ENCODE data around the gene EPOP. TPM values are rescaled to one million over a fixed set of nuclear protein-coding genes. Genes with fewer than 3 reads are reported as not detected.

Gene EPOP
- total and polyA plus RNA-seq, 2 of the 13 experiments (the other 11 are each of a cell fraction or from before 2014, with no cell fraction given): 14.7 to 37.8 TPM

DNA sequence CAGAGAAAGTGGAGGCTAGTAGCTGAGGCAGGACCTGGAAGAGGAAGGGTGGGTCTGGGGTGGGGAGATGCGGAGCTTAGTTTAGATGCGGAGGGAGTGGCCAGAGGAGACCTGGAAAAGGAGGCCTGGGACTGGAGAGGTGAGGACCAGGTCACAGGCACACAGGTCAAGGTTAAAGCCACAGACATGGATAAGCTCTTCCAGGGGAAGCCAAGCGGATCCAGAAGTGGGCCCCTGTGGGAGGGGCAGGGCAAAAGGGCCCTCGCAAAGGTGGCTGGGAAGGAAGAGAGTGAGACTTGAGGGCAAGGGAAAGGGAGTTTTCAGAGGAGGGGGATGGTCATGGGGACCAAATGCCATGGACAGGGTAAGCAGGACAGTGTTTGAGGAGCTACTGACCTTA, 16.4 kb upstream of the EPOP start (continued):
- TF ChIP-seq ZNF160 (CRISPR knock-in tag; IDR thresholded peaks at IDR 0.05) (0 out of 2 replicates have a peak, but pooled peaks have one; percentile 36), ZNF138 (CRISPR knock-in tag; IDR thresholded peaks at IDR 0.05; ENCODE audit: low read depth) (no peak), ZNF75D (CRISPR knock-in tag; IDR thresholded peaks at IDR 0.05; ENCODE audit: borderline replicate concordance) (no peak), ONECUT2 (CRISPR knock-in tag; IDR thresholded peaks at IDR 0.05) (0 out of 2 replicates have a peak, but pooled peaks have one; percentile 6), ZNF230 (CRISPR knock-in tag; IDR thresholded peaks at IDR 0.05) (no peak), ZNF841 (CRISPR knock-in tag; IDR thresholded peaks at IDR 0.05; ENCODE audit: borderline replicate concordance) (no peak), ZNF326 (CRISPR knock-in tag; IDR thresholded peaks at IDR 0.05; ENCODE audit: borderline replicate concordance) (no peak), RNF2 (conservative IDR thresholded peaks at IDR 0.05; ENCODE audit: low read depth) (no peak), ZFP36L1 (CRISPR knock-in tag; IDR thresholded peaks at IDR 0.05) (no peak)
- TF ChIP-seq, protein P1, sequence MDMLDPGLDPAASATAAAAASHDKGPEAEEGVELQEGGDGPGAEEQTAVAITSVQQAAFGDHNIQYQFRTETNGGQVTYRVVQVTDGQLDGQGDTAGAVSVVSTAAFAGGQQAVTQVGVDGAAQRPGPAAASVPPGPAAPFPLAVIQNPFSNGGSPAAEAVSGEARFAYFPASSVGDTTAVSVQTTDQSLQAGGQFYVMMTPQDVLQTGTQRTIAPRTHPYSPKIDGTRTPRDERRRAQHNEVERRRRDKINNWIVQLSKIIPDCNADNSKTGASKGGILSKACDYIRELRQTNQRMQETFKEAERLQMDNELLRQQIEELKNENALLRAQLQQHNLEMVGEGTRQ (IDR thresholded peaks at IDR 0.05; ENCODE audit: low read depth, low read length): no peak
- TF ChIP-seq, protein P1 (CRISPR knock-in tag; IDR thresholded peaks at IDR 0.05; ENCODE audit: borderline replicate concordance): no peak
- TF ChIP-seq, protein P2, sequence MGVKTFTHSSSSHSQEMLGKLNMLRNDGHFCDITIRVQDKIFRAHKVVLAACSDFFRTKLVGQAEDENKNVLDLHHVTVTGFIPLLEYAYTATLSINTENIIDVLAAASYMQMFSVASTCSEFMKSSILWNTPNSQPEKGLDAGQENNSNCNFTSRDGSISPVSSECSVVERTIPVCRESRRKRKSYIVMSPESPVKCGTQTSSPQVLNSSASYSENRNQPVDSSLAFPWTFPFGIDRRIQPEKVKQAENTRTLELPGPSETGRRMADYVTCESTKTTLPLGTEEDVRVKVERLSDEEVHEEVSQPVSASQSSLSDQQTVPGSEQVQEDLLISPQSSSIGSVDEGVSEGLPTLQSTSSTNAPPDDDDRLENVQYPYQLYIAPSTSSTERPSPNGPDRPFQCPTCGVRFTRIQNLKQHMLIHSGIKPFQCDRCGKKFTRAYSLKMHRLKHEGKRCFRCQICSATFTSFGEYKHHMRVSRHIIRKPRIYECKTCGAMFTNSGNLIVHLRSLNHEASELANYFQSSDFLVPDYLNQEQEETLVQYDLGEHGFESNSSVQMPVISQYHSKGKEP (CRISPR knock-in tag; IDR thresholded peaks at IDR 0.05): no peak
- TF ChIP-seq, protein P3, sequence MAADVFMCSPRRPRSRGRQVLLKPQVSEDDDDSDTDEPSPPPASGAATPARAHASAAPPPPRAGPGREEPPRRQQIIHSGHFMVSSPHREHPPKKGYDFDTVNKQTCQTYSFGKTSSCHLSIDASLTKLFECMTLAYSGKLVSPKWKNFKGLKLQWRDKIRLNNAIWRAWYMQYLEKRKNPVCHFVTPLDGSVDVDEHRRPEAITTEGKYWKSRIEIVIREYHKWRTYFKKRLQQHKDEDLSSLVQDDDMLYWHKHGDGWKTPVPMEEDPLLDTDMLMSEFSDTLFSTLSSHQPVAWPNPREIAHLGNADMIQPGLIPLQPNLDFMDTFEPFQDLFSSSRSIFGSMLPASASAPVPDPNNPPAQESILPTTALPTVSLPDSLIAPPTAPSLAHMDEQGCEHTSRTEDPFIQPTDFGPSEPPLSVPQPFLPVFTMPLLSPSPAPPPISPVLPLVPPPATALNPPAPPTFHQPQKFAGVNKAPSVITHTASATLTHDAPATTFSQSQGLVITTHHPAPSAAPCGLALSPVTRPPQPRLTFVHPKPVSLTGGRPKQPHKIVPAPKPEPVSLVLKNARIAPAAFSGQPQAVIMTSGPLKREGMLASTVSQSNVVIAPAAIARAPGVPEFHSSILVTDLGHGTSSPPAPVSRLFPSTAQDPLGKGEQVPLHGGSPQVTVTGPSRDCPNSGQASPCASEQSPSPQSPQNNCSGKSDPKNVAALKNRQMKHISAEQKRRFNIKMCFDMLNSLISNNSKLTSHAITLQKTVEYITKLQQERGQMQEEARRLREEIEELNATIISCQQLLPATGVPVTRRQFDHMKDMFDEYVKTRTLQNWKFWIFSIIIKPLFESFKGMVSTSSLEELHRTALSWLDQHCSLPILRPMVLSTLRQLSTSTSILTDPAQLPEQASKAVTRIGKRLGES (CRISPR knock-in tag; IDR thresholded peaks at IDR 0.05; ENCODE audit: borderline replicate concordance): no peak
- TF ChIP-seq, protein P4, sequence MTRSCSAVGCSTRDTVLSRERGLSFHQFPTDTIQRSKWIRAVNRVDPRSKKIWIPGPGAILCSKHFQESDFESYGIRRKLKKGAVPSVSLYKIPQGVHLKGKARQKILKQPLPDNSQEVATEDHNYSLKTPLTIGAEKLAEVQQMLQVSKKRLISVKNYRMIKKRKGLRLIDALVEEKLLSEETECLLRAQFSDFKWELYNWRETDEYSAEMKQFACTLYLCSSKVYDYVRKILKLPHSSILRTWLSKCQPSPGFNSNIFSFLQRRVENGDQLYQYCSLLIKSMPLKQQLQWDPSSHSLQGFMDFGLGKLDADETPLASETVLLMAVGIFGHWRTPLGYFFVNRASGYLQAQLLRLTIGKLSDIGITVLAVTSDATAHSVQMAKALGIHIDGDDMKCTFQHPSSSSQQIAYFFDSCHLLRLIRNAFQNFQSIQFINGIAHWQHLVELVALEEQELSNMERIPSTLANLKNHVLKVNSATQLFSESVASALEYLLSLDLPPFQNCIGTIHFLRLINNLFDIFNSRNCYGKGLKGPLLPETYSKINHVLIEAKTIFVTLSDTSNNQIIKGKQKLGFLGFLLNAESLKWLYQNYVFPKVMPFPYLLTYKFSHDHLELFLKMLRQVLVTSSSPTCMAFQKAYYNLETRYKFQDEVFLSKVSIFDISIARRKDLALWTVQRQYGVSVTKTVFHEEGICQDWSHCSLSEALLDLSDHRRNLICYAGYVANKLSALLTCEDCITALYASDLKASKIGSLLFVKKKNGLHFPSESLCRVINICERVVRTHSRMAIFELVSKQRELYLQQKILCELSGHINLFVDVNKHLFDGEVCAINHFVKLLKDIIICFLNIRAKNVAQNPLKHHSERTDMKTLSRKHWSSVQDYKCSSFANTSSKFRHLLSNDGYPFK (CRISPR knock-in tag; IDR thresholded peaks at IDR 0.05; ENCODE audit: borderline replicate concordance): 0 out of 2 replicates have a peak, but pooled peaks have one; percentile 34
- TF ChIP-seq, protein P5, sequence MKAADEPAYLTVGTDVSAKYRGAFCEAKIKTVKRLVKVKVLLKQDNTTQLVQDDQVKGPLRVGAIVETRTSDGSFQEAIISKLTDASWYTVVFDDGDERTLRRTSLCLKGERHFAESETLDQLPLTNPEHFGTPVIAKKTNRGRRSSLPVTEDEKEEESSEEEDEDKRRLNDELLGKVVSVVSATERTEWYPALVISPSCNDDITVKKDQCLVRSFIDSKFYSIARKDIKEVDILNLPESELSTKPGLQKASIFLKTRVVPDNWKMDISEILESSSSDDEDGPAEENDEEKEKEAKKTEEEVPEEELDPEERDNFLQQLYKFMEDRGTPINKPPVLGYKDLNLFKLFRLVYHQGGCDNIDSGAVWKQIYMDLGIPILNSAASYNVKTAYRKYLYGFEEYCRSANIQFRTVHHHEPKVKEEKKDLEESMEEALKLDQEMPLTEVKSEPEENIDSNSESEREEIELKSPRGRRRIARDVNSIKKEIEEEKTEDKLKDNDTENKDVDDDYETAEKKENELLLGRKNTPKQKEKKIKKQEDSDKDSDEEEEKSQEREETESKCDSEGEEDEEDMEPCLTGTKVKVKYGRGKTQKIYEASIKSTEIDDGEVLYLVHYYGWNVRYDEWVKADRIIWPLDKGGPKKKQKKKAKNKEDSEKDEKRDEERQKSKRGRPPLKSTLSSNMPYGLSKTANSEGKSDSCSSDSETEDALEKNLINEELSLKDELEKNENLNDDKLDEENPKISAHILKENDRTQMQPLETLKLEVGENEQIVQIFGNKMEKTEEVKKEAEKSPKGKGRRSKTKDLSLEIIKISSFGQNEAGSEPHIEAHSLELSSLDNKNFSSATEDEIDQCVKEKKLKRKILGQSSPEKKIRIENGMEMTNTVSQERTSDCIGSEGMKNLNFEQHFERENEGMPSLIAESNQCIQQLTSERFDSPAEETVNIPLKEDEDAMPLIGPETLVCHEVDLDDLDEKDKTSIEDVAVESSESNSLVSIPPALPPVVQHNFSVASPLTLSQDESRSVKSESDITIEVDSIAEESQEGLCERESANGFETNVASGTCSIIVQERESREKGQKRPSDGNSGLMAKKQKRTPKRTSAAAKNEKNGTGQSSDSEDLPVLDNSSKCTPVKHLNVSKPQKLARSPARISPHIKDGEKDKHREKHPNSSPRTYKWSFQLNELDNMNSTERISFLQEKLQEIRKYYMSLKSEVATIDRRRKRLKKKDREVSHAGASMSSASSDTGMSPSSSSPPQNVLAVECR (CRISPR knock-in tag; IDR thresholded peaks at IDR 0.05; ENCODE audit: borderline replicate concordance): no peak; the same call in 1 of the 2 replicates
